Nephron (organoid): Measurements from ENCODE around the gene DGKD.

Experiments used
- H3K27ac Mint-ChIP-seq, 3 experiments: 2 replicates each; pipeline ENCODE4 v1.8.0; 2020; ENCODE audit warnings: mixed read lengths in 3 of 3, mild to moderate bottlenecking in 2 of 3, moderate library complexity in 1 of 3
- H3K27me3 Mint-ChIP-seq: 2 replicates; pipeline ENCODE4 v1.8.0; 2021; ENCODE audit warnings: low read depth, mild to moderate bottlenecking, moderate library complexity, mixed read lengths
- H3K36me3 Mint-ChIP-seq: 2 replicates; pipeline ENCODE4 v1.8.0; 2020; ENCODE audit warnings: low read depth, mixed read lengths
- H3K4me1 Mint-ChIP-seq: 2 replicates; pipeline ENCODE4 v1.8.0; 2020; ENCODE audit warnings: mixed read lengths
- H3K4me3 Mint-ChIP-seq, 3 experiments: 2 replicates each; pipeline ENCODE4 v1.8.0; 2020; ENCODE audit warnings: mild to moderate bottlenecking in 3 of 3, mixed read lengths in 3 of 3, moderate library complexity in 2 of 3
- H3K9me3 Mint-ChIP-seq: 2 replicates; pipeline ENCODE4 v1.8.0; 2020; ENCODE audit warnings: mixed read lengths
- CTCF ChIP-seq, 3 experiments: fragments of 200-600 bp; sonication (generic); IDR thresholded peaks; one replicate each; pipeline ENCODE4 v1.5.0; 2021; ENCODE audit warnings: antibody characterized with exemption in 3 of 3; ENCODE audit not compliant: unreplicated experiment in 3 of 3

Gene DGKD

DNA sequence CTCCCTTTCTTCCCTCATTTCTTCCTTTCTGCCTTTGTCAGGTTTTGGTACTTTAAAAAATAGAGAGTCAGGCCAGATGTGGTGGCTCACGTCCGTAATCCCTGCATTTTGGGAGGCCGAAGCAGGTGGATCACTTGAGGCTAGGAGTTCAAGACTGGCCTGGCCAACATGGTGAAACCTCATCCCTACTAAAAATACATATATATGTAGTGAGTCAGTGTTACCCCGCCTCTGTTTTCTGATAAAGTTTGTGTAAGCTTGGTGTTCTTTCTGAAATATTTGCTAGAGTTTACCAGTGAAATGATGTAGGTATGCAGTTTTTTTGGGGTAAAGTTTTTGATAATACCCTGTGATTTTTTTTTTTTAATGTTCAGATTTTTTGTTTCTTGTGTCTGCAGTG is 58.8 kb downstream of the DGKD start:
- Mint-ChIP-seq H3K36me3 (peaks cover 59% of the 10 kb centered on the region), H3K9me3 (peaks cover 27% of the 10 kb centered on the region), H3K4me3 (no peak overlapping the region), H3K4me1 (peaks cover 25% of the 10 kb centered on the region), H3K27me3 (no peaks in the 10 kb centered on the region), H3K27ac (peak overlapping the region in 1 of 3 experiments; percentile 29)
- TF ChIP-seq CTCF (IDR thresholded peaks at IDR 0.05; ENCODE audit: unreplicated experiment in 3 of 3), result no peak

- peak overlapping the region in 2 of 3 experiments; percentile 29 to 41 for H3K27ac Mint-ChIP-seq
- TF ChIP-seq CTCF (IDR thresholded peaks at IDR 0.05; ENCODE audit: unreplicated experiment in 3 of 3), result no peak
- H3K4me3 Mint-ChIP-seq, result no peak overlapping the region
- H3K36me3 Mint-ChIP-seq, result peaks cover 52% of the 10 kb centered on the region
- H3K27me3 Mint-ChIP-seq, result no peaks in the 10 kb centered on the region
- H3K9me3 Mint-ChIP-seq, result peaks cover 27% of the 10 kb centered on the region
- H3K4me1 Mint-ChIP-seq, result peaks cover 22% of the 10 kb centered on the region
These were observed 59.4 kb downstream of the DGKD start for GRCh38 chr2:233413559-233414272.

DNA sequence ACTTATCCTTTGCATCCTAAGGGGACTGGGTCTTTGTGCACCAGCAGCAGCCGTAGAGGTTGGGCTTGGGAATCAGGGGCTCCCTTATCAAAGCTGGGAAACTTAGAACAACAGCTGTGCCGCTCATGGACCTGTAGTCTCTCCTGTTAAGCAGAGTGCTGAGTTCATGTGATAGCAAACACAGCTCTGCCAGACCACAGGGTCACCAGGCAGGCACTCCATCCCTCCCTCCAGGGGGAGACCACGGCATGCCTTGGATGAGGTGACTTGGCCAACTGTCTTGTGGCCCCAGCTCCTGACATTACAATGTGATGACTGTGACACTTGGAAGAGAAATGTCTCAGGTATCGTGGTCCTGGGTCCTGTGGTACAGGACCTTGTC is 60.0 kb downstream of the DGKD start:
- no peak overlapping the region for H3K4me3 Mint-ChIP-seq

DNA sequence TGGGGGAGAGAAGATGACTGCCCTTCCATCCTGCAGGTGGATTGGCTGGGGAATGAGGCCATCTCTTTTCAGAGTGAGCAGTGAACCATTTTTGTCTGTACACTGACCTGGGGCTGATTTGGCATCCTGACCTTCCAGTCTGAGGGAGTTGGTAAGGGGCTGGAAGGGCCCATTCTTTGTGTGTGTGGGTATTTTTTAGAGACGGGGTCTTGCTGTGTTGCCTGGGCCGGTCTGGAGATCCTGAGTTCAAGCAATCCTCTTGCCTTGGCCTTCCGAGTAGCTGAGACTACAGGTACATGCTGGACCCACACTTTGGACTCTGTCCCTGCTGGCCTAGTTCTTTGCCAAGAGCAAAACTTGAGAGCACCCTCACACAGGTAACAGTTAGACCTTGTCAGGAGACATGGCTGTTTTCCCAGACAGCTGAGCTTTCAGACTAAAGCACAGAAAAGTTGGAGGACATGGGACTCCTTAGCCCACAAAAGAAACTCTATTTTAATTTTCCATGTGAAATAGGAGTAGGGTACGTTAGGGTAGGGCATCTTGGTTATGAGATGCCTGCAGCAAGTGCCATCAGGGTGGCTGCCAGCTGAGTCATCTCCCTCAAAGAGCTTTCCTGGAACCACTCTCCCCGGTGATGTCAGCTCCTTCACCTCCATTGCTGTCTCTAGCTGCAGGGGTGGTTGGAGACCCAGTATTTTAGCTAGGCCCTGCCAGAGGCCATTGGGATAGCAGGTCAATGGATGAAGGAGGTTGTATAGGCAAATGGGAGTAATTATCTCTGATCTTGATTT is 60.7 kb downstream of the DGKD start:
- no peak for TF ChIP-seq CTCF (IDR thresholded peaks at IDR 0.05; ENCODE audit: unreplicated experiment in 3 of 3)
- no peaks in the 10 kb centered on the region for H3K27me3 Mint-ChIP-seq
- peaks cover 27% of the 10 kb centered on the region for H3K9me3 Mint-ChIP-seq
- no peak overlapping the region for H3K4me3 Mint-ChIP-seq
- peaks cover 29% of the 10 kb centered on the region for H3K4me1 Mint-ChIP-seq
- peaks cover 42% of the 10 kb centered on the region for H3K36me3 Mint-ChIP-seq
- H3K27ac Mint-ChIP-seq, result no peak overlapping the region

More for the DNA sequence above, 60.0 kb downstream of the DGKD start:
- Mint-ChIP-seq H3K9me3 (peaks cover 27% of the 10 kb centered on the region), H3K27ac (no peak overlapping the region), H3K27me3 (no peaks in the 10 kb centered on the region), H3K4me1 (peaks cover 22% of the 10 kb centered on the region), H3K36me3 (peaks cover 47% of the 10 kb centered on the region)
- no peak for TF ChIP-seq CTCF (IDR thresholded peaks at IDR 0.05; ENCODE audit: unreplicated experiment in 3 of 3)

DNA sequence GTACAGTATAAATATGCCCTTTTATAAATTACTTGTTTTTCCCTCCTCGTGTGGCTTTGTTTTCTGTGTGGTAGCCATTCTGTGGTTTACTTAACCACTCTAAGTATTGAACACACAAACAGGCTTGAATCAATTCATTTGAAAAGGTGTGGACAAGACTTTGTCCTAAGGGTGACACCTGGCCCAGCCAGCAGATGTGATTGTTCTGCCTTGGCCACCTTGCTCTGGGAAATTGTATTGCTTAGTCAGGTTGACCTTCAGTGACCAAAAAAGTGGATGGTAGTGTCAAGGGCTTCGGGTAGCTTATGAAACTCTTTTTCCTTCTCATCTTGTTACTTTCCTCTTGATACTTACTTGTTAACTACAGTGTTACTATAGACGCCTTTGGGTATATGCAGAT is 61.9 kb downstream of the DGKD start:
- peaks cover 19% of the 10 kb centered on the region for H3K9me3 Mint-ChIP-seq
- H3K27ac Mint-ChIP-seq, result no peak overlapping the region
- no peak for TF ChIP-seq CTCF (IDR thresholded peaks at IDR 0.05; ENCODE audit: unreplicated experiment in 3 of 3)
- H3K27me3 Mint-ChIP-seq, result no peaks in the 10 kb centered on the region
- no peak overlapping the region for H3K4me3 Mint-ChIP-seq
- H3K4me1 Mint-ChIP-seq, result peaks cover 41% of the 10 kb centered on the region
- peaks cover 30% of the 10 kb centered on the region for H3K36me3 Mint-ChIP-seq
